IPS-11a (cell line): Measurements from ENCODE around the gene N4BP2.
"Not testable (repeated sequence)": the region's sequence is repeated elsewhere in the genome, so short reads cannot be mapped to it uniquely, and the experiment has no call there.

Source experiments
- H3K4me3 ChIP-seq: one replicate; pipeline ENCODE4 v1.5.1; 2013; ENCODE audit warnings: low read depth, low read length, control low read depth

Gene N4BP2

DNA sequence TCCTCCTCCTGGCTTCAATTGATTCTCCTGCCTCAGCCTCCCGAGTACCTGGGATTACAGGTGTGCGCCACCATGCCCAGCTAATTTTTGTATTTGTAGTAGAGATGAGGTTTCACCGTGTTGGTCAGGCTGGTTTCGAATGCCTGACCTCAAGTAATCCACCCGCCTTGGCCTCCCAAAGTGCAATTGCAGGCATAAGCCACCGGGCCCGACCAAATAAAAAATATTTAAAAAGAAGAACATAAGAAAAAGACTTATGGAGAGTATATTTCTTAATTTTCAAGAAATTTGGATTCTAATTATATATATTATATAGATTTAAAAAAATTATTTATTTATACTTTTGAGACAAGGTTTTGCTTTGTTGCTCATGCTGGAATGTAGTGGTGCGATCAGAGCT is 29.8 kb downstream of the N4BP2 start:
- H3K4me3 ChIP-seq = no peak overlapping the region

DNA sequence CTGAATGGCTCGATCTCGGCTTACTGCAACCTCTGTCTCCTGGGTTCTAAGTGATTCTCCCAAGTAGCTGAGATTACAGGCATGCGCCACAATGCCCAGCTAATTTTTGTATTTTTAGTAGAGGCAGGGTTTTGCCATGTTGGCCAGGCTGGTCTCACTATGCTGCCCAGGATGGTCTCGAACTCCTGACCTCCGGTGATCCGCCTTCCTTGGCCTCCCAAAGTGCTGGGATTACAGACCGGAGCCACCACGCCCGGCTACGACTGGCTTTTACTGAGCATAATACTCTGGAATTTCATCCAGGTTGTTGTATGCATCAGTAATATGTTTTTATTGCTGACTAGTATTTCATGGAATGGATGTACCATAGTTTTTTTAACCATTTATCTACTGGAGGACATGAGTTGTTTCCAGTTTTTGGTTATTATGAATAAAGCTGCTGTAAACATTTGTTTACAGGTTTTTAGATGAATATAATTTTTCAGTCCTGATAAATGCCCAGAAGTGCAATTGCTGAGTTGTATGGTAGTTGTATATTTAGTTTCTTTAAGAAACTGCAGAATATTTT is 31.2 kb downstream of the N4BP2 start:
- no peak overlapping the region for H3K4me3 ChIP-seq

DNA sequence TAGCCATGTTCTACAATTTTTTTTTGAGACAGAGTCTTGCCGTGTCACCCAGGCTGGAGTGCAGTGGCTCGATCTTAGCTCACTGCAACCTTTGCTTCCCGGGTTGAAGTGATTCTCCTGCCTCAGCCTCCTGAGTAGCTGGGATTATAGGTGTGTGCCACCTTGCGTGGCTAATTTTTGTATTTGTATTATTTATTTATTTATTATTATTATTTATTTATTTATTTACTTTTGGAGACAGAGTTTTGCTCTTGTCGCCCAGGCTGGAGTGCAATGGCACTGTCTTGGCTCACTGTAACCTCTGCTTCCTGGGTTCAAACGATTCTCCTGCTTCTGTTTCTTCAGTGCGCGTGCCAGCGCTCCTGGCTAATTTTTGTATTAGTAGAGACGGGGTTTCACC is 36.8 kb downstream of the N4BP2 start:
- H3K4me3 ChIP-seq = not testable (repeated sequence)

DNA sequence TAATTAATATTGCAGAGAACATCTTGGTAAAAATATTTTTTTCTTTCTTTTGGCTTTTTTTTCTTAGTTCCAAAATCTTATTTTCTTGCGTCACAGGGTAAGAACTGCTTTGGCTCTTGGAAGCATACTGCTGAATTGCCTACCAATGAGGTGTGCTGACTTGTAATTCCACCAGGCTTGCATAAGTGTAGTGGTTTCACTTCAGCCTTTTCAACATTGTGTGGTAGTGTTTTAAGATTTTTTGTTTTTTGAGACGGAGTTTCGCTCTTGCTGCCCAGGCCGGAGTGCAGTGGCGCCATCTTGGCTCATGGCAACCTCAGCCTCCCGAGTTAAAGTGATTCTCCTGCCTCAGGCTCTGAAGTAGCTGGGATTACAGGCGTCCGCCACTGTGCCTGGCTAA is 42.4 kb downstream of the N4BP2 start:
- no peak overlapping the region for H3K4me3 ChIP-seq

DNA sequence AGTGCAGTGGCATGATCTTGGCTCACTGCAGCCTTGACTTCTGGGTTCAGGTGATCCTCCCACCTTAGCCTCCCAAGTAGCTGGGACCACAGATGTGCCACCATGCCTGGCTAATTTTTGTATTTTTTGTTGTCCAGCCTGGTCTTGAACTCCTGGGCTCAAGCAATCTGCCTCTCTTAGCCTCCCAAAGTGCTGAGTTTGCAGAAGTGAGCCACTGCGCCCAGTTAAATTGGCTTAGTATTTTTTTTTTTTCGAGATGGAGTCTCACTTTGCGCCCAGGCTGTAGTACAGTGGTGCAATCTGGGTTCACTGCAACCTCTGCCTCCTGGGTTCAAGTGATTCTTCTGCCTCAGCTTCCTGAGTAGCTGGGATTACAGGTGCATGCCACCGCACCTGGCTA is 50.5 kb downstream of the N4BP2 start:
- H3K4me3 ChIP-seq = not testable (repeated sequence)

DNA sequence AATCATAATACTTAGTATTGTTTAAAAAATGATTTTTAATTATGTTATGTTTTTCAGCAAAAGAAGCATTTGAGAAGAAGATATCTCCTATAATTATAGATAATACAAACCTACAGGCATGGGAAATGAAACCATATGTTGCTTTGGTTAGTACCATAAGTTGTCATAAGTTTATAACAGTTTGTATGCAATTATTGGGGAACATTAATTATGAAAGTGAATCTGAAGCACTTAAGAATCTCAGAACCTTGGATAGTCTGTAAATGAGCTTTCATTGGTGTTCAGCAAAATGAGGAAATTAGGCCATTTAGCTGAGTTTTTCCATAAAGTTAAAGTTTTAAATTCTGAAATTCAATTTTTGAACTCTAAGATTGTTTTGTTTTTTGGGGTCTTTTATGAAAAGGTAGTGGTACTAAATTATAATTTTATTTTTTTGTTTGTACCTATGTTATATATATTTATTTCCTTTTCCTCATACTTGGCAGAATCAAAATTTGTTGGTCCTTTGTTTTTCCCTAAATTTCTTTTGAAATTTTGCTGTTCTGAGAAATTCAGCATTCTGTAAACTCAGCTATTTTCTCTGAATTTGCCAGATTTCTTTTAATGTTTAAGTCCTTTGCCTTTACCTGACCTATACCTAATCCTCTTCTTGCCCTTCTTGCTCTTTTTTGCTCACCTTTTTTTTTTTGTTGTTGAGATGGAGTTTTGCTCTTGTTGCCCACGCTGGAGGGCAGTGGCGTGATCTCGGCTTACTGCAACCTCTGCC is 55.6 kb downstream of the N4BP2 start:
- no peak overlapping the region for H3K4me3 ChIP-seq

DNA sequence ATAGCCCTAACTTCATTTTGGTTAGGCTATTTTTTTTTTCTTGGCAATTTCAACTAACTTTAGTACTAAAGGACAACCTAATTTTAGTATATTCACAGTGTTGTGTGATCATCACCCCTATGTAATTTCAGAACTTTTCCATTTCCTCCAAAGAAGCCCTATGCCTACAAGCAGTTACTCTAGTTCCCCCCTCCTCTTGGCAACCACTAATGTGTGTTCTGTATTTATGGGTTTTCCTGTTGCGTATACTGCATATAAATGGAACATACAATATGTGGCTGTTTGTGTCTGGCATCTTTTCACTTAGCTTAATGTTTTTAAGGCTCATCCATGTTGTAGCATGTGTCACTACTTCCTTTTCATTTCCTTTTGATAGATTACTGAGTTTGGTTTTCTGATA is 57.6 kb downstream of the N4BP2 start:
- H3K4me3 ChIP-seq = no peak overlapping the region

DNA sequence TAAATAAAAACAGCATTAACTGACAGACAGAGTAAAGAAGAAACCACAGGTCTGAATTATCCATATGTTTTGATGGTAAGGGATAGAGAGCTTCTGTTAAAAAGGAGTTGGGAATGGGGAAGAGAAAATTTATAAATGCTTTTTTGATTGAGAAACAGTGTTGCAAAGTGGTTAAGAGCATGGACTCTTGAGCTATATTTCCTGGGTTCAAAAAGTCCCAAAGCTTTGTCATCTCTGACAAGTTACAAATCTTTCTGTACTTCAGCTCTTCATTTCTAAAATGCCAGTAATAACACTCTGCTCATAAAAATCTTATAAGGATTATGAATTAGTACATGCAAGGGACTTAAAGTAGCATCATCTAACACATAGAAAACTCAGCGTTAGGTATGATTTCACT is 62.2 kb downstream of the N4BP2 start:
- no peak overlapping the region for H3K4me3 ChIP-seq

DNA sequence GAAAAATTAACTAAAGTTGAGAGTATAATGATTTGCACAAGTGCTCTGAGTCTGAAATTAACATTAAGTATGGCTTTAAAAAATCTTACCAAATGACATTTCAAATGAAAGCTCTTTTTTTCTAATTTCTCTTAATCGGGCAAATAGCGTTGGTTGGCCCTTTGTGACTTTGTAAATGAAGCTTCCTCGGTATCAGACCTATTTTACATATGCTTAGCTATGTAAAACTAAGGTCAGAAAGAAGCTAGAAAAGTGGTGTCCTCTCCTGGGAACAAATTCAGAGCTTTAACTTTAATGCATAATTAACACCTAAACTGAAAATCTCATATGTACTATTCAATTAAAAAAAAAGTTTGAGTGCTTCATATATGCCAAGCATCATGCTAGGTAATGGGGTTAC is 62.7 kb downstream of the N4BP2 start:
- H3K4me3 ChIP-seq = no peak overlapping the region

DNA sequence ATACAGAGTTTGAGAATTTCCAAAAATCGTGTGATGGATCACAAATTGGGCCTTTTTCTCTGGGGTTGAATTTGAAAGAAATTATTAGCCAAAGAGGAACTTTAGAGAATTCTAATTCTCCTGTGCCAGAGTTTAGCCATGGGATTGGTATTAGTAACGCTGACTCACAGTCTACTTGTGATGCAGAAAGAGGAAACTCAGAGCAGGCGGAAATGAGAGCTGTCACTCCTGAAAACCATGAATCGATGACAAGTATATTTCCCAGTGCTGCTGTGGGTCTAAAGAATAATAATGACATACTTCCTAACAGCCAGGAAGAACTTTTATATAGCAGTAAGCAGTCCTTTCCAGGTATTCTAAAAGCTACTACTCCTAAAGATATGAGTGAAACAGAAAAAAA is 64.9 kb downstream of the N4BP2 start:
- no peak overlapping the region for H3K4me3 ChIP-seq

DNA sequence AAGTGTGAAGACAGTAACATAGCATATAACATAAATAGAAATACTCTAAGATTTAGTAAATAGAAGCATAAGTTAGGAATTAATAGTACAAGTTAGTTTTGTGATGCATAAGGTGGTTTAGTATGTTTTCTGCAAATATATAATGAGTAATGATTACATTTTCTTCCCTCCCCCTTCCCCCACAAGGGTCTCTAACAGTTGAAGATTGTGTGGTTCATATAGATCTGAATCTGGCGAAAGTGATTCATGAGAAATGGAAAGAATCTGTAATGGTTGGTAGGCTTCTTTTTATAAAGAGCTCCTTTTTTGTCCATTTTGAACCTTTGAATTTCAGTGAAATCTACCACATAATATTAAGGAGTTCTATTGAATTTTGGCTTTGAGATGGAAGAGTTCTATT is 66.3 kb downstream of the N4BP2 start:
- no peak overlapping the region for H3K4me3 ChIP-seq

DNA sequence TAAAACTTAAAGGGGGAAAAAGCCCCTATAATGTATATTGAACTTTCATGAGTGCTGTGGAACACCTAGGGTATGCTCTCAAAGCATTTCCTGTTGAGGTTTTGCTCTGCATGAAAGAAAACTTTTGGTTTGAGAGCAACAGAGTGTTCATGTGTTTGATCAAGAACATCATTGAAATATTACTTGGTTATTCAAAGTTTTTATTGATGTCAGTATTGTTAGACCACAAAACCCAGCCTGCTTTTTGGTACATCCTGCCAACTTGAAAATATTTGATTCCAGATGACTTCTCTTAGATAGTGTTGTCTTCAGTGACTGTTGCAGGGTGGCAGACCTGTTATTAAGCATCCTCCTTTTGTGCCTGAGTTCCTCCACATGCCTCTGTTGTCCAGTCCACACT is 68.0 kb downstream of the N4BP2 start:
- H3K4me3 ChIP-seq = no peak overlapping the region

DNA sequence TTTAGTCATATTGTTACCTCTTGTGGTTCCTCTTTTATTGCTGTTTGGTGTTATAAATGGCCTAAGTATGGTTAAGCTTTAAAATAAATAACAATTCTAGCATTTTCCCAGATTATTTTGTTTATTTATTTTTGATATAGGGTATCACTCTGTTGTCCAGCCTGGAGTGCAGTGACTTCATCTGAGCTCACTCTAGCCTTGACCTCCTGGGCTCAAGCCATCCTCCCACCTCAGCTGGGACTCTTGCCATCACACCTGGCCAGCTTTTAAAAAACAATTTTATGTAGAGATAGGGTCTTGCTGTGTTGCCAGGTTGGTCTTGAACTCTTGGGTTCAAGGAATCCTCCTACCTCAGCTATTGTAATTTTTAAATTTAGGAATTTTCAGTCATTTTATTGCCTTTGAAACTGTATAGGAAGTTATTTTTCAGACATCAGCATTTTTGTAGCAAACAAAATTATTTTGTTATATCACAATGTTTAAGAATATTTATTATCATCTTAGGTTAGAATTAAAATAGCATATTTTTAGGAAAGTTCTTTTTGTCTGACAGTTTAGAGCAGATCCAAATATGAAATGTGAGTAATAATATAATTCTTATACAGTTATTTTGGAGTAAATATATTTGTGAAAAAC is 73.9 kb downstream of the N4BP2 start:
- H3K4me3 ChIP-seq = no peak overlapping the region

DNA sequence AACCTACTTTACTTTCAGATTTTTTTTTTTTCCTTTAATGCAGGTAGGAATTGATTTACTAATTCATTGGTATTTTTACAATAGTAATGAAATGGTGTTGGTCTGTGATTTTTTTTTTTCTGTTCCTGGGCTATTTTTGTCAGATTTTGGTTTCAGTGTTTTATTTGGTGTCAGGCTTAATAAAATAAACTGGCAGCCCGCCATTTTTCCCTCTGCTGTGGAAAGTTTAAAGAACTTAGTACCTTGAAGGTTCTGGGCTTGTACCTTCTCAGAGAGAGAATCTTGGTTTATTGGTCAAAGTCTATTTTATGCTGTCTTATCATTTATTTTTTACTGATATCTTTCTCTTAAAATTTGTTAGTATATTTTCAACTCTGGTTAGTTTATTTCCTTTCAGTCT is 76.2 kb downstream of the N4BP2 start:
- no peak overlapping the region for H3K4me3 ChIP-seq

DNA sequence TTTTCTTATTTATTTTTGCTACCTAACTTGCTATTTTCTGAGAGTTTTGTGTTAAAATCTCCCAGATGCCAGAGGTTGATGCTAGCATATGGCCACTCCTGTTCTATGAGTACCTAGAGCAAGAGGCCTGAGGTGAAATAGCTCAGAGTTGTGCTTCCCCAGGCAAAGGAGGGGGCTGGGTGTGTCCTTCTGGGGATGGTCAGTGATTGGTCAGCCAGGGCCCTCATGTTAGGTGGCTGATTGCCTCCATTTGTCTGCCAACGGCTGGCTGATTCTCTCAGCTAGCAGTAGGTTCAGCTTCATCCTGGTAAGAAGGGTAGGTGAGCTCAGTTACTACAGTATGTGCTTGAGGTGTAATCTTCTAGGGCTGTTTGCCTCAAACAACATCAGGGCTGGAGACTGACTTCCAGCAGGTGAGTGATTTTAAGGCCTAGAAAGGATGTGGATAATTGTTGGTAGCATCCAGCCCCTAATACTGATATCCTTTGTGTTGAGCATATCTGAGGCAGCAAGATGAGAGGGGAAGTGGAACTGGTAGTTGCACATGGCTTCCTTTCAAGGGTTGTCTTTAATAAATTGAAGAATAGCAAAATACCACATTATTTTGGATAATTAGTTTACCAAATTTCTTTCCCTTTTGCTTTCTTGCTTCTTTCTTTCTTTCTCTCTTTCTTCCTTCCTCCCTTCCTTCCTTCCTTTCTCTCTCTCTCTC is 77.7 kb downstream of the N4BP2 start:
- H3K4me3 ChIP-seq = no peak overlapping the region

DNA sequence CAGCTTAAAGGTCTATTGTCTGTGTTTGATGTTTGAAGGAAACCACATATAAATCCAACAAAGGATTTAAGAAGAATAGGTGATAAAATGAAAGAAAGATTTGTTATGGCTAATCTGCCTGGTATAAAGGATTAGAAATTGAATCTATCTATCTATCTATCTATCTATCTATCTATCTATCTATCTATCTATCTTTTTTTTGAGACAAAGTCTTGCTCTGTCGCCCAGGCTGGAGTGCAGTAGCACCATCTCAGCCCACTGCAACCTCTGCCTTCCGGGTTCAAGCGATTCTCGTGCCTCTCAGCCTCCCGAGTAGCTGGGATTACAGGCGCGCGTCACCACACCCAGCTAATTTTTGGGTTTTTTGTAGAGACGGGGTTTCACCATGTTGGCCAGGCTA is 79.6 kb downstream of the N4BP2 start:
- H3K4me3 ChIP-seq = not testable (repeated sequence)

DNA sequence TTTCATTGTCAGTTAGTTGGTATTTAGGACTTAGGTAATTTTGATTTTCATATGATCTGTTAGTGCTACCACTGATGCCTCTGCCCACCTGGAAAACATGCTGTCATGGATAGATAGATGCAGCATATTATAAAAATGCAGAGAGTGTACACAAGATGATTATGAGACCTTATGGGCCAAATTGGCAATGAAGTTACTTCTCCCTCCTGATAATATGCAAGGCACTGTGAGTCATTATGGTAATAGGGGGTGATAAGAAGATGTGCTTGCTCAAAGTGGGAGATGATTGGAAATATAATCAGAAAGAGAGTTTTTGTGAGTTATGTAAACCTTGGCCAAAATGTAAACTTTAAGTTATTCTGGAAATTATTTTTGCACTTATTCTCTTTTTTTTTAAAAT is 83.5 kb downstream of the N4BP2 start:
- H3K4me3 ChIP-seq = no peak overlapping the region

DNA sequence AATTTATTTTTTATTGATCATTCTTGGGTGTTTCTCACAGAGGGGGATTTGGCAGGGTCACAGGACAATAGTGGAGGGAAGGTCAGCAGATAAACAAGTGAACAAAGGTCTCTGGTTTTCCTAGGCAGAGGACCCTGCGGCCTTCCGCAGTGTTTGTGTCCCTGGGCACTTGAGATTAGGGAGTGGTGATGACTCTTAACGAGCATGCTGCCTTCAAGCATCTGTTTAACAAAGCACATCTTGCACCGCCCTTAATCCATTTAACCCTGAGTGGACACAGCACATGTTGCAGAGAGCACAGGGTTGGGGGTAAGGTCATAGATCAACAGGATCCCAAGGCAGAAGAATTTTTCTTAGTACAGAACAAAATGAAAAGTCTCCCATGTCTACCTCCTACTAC is 83.9 kb downstream of the N4BP2 start:
- not testable (repeated sequence) for H3K4me3 ChIP-seq

DNA sequence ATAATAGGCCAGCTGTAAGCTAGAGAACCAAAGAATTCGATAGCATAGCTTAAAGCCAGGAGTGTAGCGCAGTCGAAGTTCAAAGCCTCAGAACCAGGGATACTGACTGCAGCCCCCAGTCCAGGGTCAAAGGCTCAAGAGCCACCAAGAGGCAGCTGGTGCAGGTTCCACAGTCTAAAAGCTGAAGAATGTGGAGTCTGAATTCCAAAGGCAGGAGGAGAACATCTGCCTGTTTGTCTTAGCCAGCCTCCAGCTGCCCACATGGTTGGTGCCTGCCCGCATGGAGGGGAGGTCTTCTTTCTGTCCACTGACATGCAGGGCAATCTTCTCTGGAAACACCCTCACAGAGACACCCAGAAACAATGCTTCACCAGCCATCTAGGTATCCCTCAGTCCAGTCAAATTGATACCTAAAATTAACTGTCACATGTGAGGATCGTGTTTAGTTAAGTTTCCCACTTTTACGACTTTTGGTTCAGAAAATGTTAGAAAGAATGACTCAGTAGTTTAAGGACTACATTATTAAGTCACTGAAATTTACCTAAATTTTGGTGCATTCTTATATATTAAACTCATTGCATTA is 87.4 kb downstream of the N4BP2 start:
- no peak overlapping the region for H3K4me3 ChIP-seq

DNA sequence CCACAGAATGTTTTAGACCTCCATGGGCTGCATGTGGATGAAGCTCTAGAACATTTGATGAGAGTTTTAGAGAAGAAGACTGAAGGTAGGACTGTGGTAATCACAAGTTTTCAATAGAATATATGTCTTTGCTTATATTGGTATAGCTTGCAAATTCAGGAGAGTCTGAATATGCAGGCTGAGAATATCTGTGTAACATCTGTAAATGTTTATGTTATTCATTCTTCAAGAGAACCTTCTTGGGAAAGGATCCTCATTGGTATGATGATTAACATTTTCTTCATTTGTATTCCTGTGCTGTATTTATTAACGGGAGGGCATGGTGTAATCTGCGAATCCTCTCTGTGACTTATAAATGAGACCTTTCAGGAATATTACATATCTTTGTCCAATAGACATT is 88.1 kb downstream of the N4BP2 start:
- H3K4me3 ChIP-seq = no peak overlapping the region

DNA sequence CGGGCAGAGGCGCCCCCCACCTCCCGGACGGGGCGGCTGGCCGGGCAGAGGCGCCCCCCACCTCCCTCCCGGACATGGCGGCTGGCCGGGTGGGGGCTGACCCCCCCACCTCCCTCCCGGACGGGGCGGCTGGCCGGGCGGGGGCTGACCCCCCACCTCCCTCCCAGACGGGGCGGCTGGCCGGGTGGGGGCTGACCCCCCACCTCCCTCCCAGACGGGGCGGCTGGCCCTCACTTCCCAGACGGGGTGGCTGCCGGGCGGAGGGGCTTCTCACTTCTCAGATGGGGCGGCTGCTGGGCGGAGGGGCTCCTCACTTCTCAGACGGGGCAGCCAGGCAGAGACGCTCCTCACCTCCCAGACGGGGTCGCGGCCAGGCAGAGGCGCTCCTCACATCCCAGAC is 90.8 kb downstream of the N4BP2 start:
- H3K4me3 ChIP-seq = not testable (repeated sequence)

DNA sequence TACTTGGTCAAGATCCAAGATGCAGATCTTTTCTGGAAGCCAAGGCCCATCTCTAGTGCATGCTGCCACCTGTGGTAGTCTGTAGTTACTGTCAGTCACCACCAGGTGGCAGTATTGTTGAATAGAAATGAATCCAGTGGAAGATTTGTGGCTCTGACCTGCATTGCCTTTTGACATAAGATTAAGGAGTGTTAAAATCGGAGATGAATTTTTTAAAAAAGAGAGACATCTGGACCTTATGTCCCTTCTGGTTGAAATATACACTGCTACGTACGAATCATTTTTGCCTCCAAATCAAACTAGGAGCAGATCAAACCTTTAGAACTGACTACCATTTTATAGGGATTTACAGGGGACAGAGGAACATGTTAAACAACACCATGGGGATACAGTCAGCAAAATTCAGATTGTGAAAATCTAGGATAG is 93.3 kb downstream of the N4BP2 start:
- no peak overlapping the region for H3K4me3 ChIP-seq
